Measurements from ENCODE around the gene CPEB3.
"Not testable (repeated sequence)": the region's sequence is repeated elsewhere in the genome, so short reads cannot be mapped to it uniquely, and the experiment has no call there.

CPEB3 gene

GRCh38 chr10:92031580-92031979, 259.3 kb downstream of the CPEB3 start:
- no peak for DNase-seq (ENCODE audit: low read depth)

GRCh38 chr10:92027141-92027540, 263.7 kb downstream of the CPEB3 start:
- no peak for DNase-seq (ENCODE audit: low read depth)

GRCh38 chr10:92025340-92025739, 265.5 kb downstream of the CPEB3 start:
- DNase-seq (ENCODE audit: low read depth): not testable (repeated sequence)

GRCh38 chr10:92024700-92025099, 266.2 kb downstream of the CPEB3 start:
- peak; percentile 7 for DNase-seq (ENCODE audit: low read depth)

- DNase-seq (ENCODE audit: low read depth): no peak
These were observed 276.3 kb downstream of the CPEB3 start for GRCh38 chr10:92014620-92015019.

GRCh38 chr10:92011560-92012214, 279.2 kb downstream of the CPEB3 start:
- no peak for DNase-seq (ENCODE audit: low read depth)

GRCh38 chr10:92010047-92010735, 280.7 kb downstream of the CPEB3 start:
- DNase-seq (ENCODE audit: low read depth): no peak

- DNase-seq (ENCODE audit: low read depth): no peak
These were observed 281.4 kb downstream of the CPEB3 start for GRCh38 chr10:92009445-92009844.

- DNase-seq (ENCODE audit: low read depth): no peak
These were observed 284.9 kb downstream of the CPEB3 start for GRCh38 chr10:92005978-92006377.

- DNase-seq (ENCODE audit: low read depth): no peak
These were observed 287.6 kb downstream of the CPEB3 start for GRCh38 chr10:92003258-92003657.

- DNase-seq (ENCODE audit: low read depth): no peak
These were observed 288.9 kb downstream of the CPEB3 start for GRCh38 chr10:92001995-92002394.

- DNase-seq (ENCODE audit: low read depth): no peak
These were observed 289.3 kb downstream of the CPEB3 start for GRCh38 chr10:92001581-92001980.

All from GM04503 (cell line).